ENCODE measurements around the gene SERPIND1.

SERPIND1 gene

DNA sequence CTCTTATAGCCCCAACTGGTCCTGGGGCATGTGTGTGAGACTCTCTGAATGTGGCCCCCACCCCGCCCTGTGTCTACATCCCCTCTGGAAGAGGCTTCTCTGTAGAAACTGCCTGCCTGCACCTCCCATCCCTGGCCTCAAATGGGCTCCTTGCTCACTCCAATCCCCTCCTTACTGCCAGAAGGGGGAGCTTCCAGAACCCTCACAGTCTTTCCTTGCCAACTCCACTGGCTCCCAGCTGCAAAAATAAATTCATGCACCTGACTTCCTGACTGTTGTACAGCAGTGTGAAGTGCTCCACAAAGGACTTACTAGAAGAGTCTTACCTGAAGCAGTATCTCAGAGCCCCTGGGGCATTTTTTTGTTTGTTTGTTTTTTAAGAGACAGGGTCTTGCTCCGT is 15.2 kb upstream of the SERPIND1 start:
- peaks cover 44% of the 10 kb centered on the region for H3K36me3 ChIP-seq
- TF ChIP-seq, protein P1, sequence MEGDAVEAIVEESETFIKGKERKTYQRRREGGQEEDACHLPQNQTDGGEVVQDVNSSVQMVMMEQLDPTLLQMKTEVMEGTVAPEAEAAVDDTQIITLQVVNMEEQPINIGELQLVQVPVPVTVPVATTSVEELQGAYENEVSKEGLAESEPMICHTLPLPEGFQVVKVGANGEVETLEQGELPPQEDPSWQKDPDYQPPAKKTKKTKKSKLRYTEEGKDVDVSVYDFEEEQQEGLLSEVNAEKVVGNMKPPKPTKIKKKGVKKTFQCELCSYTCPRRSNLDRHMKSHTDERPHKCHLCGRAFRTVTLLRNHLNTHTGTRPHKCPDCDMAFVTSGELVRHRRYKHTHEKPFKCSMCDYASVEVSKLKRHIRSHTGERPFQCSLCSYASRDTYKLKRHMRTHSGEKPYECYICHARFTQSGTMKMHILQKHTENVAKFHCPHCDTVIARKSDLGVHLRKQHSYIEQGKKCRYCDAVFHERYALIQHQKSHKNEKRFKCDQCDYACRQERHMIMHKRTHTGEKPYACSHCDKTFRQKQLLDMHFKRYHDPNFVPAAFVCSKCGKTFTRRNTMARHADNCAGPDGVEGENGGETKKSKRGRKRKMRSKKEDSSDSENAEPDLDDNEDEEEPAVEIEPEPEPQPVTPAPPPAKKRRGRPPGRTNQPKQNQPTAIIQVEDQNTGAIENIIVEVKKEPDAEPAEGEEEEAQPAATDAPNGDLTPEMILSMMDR (IDR thresholded peaks at IDR 0.05; ENCODE audit: low read depth, low read length): peak; percentile 54
- peak; percentile 27 for DNase-seq
- H3K4me3 ChIP-seq (ENCODE audit: low read depth, low read length): no peak overlapping the region
- H3K27me3 ChIP-seq (ENCODE audit: insufficient read depth, low read depth, severe bottlenecking): no peaks in the 10 kb centered on the region
- peak overlapping the region; percentile 79 for H3K27ac ChIP-seq
- no peaks in the 10 kb centered on the region for H3K9me3 ChIP-seq (ENCODE audit: severe bottlenecking)

- Histone ChIP-seq H3K9me3 (ENCODE audit: severe bottlenecking) (no peaks in the 10 kb centered on the region), H3K27ac (no peak overlapping the region), H3K4me3 (ENCODE audit: low read depth, low read length) (no peak overlapping the region), H3K36me3 (peaks cover 56% of the 10 kb centered on the region), H3K27me3 (ENCODE audit: insufficient read depth, low read depth, severe bottlenecking) (no peaks in the 10 kb centered on the region)
- TF ChIP-seq, protein P1 (IDR thresholded peaks at IDR 0.05; ENCODE audit: low read depth, low read length): no peak
- no peak for DNase-seq
Observed at GRCh38 chr22:20760084-20760483, 13.8 kb upstream of the SERPIND1 start.

GRCh38 chr22:20761536-20761935 is 12.4 kb upstream of the SERPIND1 start:
- H3K36me3 ChIP-seq: peaks cover 61% of the 10 kb centered on the region
- H3K27me3 ChIP-seq (ENCODE audit: insufficient read depth, low read depth, severe bottlenecking): no peaks in the 10 kb centered on the region
- H3K9me3 ChIP-seq (ENCODE audit: severe bottlenecking): no peaks in the 10 kb centered on the region
- no peak overlapping the region for H3K4me3 ChIP-seq (ENCODE audit: low read depth, low read length)
- TF ChIP-seq, protein P1 (IDR thresholded peaks at IDR 0.05; ENCODE audit: low read depth, low read length): no peak
- no peak for DNase-seq
- H3K27ac ChIP-seq: no peak overlapping the region

GRCh38 chr22:20762233-20762796 is 11.6 kb upstream of the SERPIND1 start:
- Histone ChIP-seq H3K27ac (no peak overlapping the region), H3K36me3 (peaks cover 55% of the 10 kb centered on the region), H3K4me3 (ENCODE audit: low read depth, low read length) (no peak overlapping the region), H3K27me3 (ENCODE audit: insufficient read depth, low read depth, severe bottlenecking) (no peaks in the 10 kb centered on the region), H3K9me3 (ENCODE audit: severe bottlenecking) (no peaks in the 10 kb centered on the region)
- DNase-seq: no peak
- TF ChIP-seq, protein P1 (IDR thresholded peaks at IDR 0.05; ENCODE audit: low read depth, low read length): no peak

DNA sequence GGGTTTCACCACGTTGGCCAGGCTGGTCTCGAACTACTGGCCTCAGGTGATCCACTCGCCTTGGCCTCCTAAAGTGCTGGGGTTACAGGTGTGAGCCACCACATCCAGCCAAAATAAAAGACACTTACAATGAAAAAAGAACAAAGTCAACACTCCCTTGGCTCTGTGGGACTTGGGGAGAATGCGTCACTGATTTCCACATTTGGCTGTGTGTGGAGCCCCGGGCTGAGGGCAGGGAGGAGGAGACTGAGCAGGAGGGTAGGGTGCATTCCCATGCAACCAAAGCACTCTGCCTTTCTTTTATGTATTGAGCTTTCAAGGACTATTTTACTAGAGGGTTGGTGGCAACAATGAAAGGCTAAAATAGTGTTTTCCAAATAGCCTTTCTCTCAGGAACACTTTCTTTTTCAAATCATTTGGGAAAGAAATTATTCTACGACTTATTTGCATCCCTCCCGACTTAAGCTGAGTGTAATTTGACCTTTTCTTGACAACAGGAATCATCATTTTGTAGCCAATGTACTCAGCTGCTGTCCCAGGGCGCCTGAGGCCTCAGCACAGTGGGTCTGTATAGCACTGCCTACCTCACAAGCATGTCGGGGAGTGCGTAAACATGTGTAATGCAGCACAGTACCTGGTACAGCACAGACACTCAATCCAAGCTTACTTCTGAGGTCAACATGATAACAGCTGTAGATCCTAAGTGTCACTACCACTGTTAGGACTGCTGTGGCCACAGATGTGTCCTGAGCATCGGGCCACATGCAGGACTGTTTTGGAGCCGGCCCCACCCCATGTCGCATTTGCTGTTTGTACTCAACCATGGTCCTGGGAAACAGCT is 10.1 kb upstream of the SERPIND1 start:
- H3K4me3 ChIP-seq (ENCODE audit: low read depth, low read length): no peak overlapping the region
- no peaks in the 10 kb centered on the region for H3K27me3 ChIP-seq (ENCODE audit: insufficient read depth, low read depth, severe bottlenecking)
- no peak for DNase-seq

More for the DNA sequence above, 10.1 kb upstream of the SERPIND1 start:
- H3K9me3 ChIP-seq (ENCODE audit: severe bottlenecking): no peaks in the 10 kb centered on the region
- H3K36me3 ChIP-seq: peaks cover 47% of the 10 kb centered on the region
- TF ChIP-seq, protein P1 (IDR thresholded peaks at IDR 0.05; ENCODE audit: low read depth, low read length): no peak
- H3K27ac ChIP-seq: no peak overlapping the region
